ENCODE data around the gene TNXB.
"Not testable (repeated sequence)": the region's sequence is repeated elsewhere in the genome, so short reads cannot be mapped to it uniquely, and the experiment has no call there.

Gene TNXB

GRCh38 chr6:32037598-32038524 is 71.3 kb downstream of the TNXB start, which contains the start of gene CYP21A2:
TSS of gene CYP21A2 (plus strand) at chr6:32038415. CDS start at chr6:32038423, 8 bp downstream.
- DNase-seq (ENCODE audit: low spot score): not testable (repeated sequence)

- DNase-seq (ENCODE audit: low spot score): not testable (repeated sequence)
Measured at GRCh38 chr6:32037136-32037535, 72.0 kb downstream of the TNXB start.

- not testable (repeated sequence) for DNase-seq (ENCODE audit: low spot score)
Measured at GRCh38 chr6:32035283-32036013, 73.7 kb downstream of the TNXB start.

GRCh38 chr6:32029553-32029952 is 79.6 kb downstream of the TNXB start:
- DNase-seq (ENCODE audit: low spot score): not testable (repeated sequence)

GRCh38 chr6:32028631-32029030 is 80.5 kb downstream of the TNXB start:
- not testable (repeated sequence) for DNase-seq (ENCODE audit: low spot score)

- DNase-seq (ENCODE audit: low spot score): not testable (repeated sequence)
Measured at GRCh38 chr6:32022100-32022499, 87.0 kb downstream of the TNXB start.

- DNase-seq (ENCODE audit: low spot score): not testable (repeated sequence)
Measured at GRCh38 chr6:32014547-32014946, 94.6 kb downstream of the TNXB start, which contains the start of gene C4B. TSS of gene C4B (plus strand) at chr6:32014795. CDS start at chr6:32014846, 51 bp downstream.

GRCh38 chr6:32013738-32014137 is 95.4 kb downstream of the TNXB start:
- DNase-seq (ENCODE audit: low spot score): not testable (repeated sequence)

GRCh38 chr6:32012941-32013617 is 96.1 kb downstream of the TNXB start:
- not testable (repeated sequence) for DNase-seq (ENCODE audit: low spot score)

GRCh38 chr6:32010856-32011530 is 98.1 kb downstream of the TNXB start:
- DNase-seq (ENCODE audit: low spot score): not testable (repeated sequence)

- DNase-seq (ENCODE audit: low spot score): not testable (repeated sequence)
Measured at GRCh38 chr6:32009537-32009936, 99.6 kb downstream of the TNXB start.

GRCh38 chr6:32008616-32009015 is 100.5 kb downstream of the TNXB start:
- DNase-seq (ENCODE audit: low spot score): not testable (repeated sequence)

GRCh38 chr6:32008037-32008436 is 101.1 kb downstream of the TNXB start:
- not testable (repeated sequence) for DNase-seq (ENCODE audit: low spot score)

GRCh38 chr6:32007086-32007485 is 102.1 kb downstream of the TNXB start:
- DNase-seq (ENCODE audit: low spot score): not testable (repeated sequence)

GRCh38 chr6:32005991-32006529 is 103.1 kb downstream of the TNXB start:
- DNase-seq (ENCODE audit: low spot score): not testable (repeated sequence)

- DNase-seq (ENCODE audit: low spot score): not testable (repeated sequence)
Measured at GRCh38 chr6:32005538-32005880, 103.6 kb downstream of the TNXB start.

GRCh38 chr6:32004864-32005537 is 104.1 kb downstream of the TNXB start:
- not testable (repeated sequence) for DNase-seq (ENCODE audit: low spot score)

- DNase-seq (ENCODE audit: low spot score): not testable (repeated sequence)
Measured at GRCh38 chr6:32004393-32004792, 104.7 kb downstream of the TNXB start.

- not testable (repeated sequence) for DNase-seq (ENCODE audit: low spot score)
Measured at GRCh38 chr6:32003301-32003700, 105.8 kb downstream of the TNXB start.

GRCh38 chr6:32002546-32003268 is 106.4 kb downstream of the TNXB start:
- DNase-seq (ENCODE audit: low spot score): not testable (repeated sequence)
